HFFc6 (cell line): ENCODE results near the gene PPP1R3D. TPM values are rescaled to one million over a fixed set of nuclear protein-coding genes. Genes with fewer than 3 reads are reported as not detected.

ENCODE experiments used
- DNase-seq: peaks from one replicate; pipeline ENCODE4 v3.0.0-alpha.2; 2018
- H3K27ac Mint-ChIP-seq: 2 replicates; pipeline ENCODE4 v1.8.0; 2020; ENCODE audit warnings: mild to moderate bottlenecking, mixed read lengths
- H3K27me3 Mint-ChIP-seq: 2 replicates; pipeline ENCODE4 v1.8.0; 2021; ENCODE audit warnings: mild to moderate bottlenecking, moderate library complexity, mixed read lengths; ENCODE audit not compliant: insufficient read depth
- H3K36me3 Mint-ChIP-seq: 2 replicates; pipeline ENCODE4 v1.8.0; 2021; ENCODE audit warnings: low read depth, mixed read lengths
- H3K4me1 Mint-ChIP-seq: 2 replicates; pipeline ENCODE4 v1.8.0; 2020; ENCODE audit warnings: low read depth, mixed read lengths
- H3K4me3 Mint-ChIP-seq: 2 replicates; pipeline ENCODE4 v1.8.0; 2020; ENCODE audit warnings: mild to moderate bottlenecking, moderate library complexity, mixed read lengths
- H3K9me3 Mint-ChIP-seq: 2 replicates; pipeline ENCODE4 v1.8.0; 2020; ENCODE audit warnings: mild to moderate bottlenecking, mixed read lengths
- total RNA-seq, 6 experiments: library from RNA; stranded (reverse); fragmentation: NEBNext Ultra II Directional; extraction: Animal tissue kit (Norgen Biotek cat#: 25700); gene quantifications; 2 replicates in 1 of 6; 3 replicates in 5 of 6; pipeline ENCODE4 v1.2.3, GENCODE V29; 2021
- TF ChIP-seq, protein P1 (sequence below): fragments of 200-600 bp; sonication (generic); IDR thresholded peaks from 2 replicates; pipeline ENCODE4 v1.5.0; 2021; ENCODE audit warnings: antibody characterized with exemption, mild to moderate bottlenecking

PPP1R3D gene
- total RNA-seq, 6 experiments from 2014 or later: 5.6 to 6.8 (median 6.2) TPM

- peaks cover 19% of the 10 kb centered on the region for H3K4me1 Mint-ChIP-seq
- TF ChIP-seq, protein P1, sequence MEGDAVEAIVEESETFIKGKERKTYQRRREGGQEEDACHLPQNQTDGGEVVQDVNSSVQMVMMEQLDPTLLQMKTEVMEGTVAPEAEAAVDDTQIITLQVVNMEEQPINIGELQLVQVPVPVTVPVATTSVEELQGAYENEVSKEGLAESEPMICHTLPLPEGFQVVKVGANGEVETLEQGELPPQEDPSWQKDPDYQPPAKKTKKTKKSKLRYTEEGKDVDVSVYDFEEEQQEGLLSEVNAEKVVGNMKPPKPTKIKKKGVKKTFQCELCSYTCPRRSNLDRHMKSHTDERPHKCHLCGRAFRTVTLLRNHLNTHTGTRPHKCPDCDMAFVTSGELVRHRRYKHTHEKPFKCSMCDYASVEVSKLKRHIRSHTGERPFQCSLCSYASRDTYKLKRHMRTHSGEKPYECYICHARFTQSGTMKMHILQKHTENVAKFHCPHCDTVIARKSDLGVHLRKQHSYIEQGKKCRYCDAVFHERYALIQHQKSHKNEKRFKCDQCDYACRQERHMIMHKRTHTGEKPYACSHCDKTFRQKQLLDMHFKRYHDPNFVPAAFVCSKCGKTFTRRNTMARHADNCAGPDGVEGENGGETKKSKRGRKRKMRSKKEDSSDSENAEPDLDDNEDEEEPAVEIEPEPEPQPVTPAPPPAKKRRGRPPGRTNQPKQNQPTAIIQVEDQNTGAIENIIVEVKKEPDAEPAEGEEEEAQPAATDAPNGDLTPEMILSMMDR: no peak
- H3K9me3 Mint-ChIP-seq: no peaks in the 10 kb centered on the region
- no peak overlapping the region for H3K27ac Mint-ChIP-seq
- no peak for DNase-seq
- H3K36me3 Mint-ChIP-seq: no peaks in the 10 kb centered on the region
- no peak overlapping the region for H3K4me3 Mint-ChIP-seq
- H3K27me3 Mint-ChIP-seq: peaks cover 11% of the 10 kb centered on the region
Measured at GRCh38 chr20:59984541-59984940, 44.4 kb upstream of the PPP1R3D start.

DNA sequence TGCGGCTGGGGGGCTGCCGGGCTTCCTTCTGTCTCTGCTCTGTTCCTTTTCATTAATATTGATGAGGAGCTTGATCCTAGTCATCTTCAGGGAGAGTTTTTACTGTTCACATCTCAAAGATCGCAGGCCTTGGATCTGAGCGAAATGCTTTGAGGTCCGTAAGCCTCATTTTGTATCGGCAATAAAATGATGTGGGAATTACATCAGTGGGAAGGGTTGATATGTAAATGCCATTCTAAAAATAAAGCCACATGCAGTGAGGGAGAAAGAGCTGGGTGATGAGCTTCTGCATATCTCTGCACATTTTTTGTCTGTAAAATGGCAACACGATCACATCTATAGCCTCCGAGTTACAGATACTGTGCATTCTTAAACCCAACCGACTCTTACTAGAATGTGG, 43.0 kb upstream of the PPP1R3D start:
- H3K27me3 Mint-ChIP-seq: peaks cover 8% of the 10 kb centered on the region
- TF ChIP-seq, protein P1: no peak
- H3K36me3 Mint-ChIP-seq: no peaks in the 10 kb centered on the region
- H3K9me3 Mint-ChIP-seq: no peaks in the 10 kb centered on the region
- no peak for DNase-seq
- no peak overlapping the region for H3K27ac Mint-ChIP-seq
- H3K4me3 Mint-ChIP-seq: no peak overlapping the region
- H3K4me1 Mint-ChIP-seq: peaks cover 9% of the 10 kb centered on the region; the same call in 1 of the 2 replicates

- H3K4me1 Mint-ChIP-seq: no peaks in the 10 kb centered on the region
Measured at GRCh38 chr20:59977086-59977485, 37.0 kb upstream of the PPP1R3D start.

GRCh38 chr20:59976156-59976782, 36.2 kb upstream of the PPP1R3D start:
- H3K27ac Mint-ChIP-seq: no peak overlapping the region
- no peak overlapping the region for H3K4me3 Mint-ChIP-seq
- no peak for DNase-seq
- peaks cover 1% of the 10 kb centered on the region; the same call in 1 of the 2 replicates for H3K27me3 Mint-ChIP-seq
- H3K9me3 Mint-ChIP-seq: no peaks in the 10 kb centered on the region
- TF ChIP-seq, protein P1: no peak
- H3K36me3 Mint-ChIP-seq: no peaks in the 10 kb centered on the region
- no peaks in the 10 kb centered on the region for H3K4me1 Mint-ChIP-seq

More at GRCh38 chr20:59977086-59977485, 37.0 kb upstream of the PPP1R3D start:
- Mint-ChIP-seq H3K27me3 (peaks cover 1% of the 10 kb centered on the region; the same call in 1 of the 2 replicates), H3K9me3 (no peaks in the 10 kb centered on the region), H3K4me3 (no peak overlapping the region), H3K27ac (no peak overlapping the region), H3K36me3 (no peaks in the 10 kb centered on the region)
- TF ChIP-seq, protein P1: no peak
- DNase-seq: no peak

- H3K27ac Mint-ChIP-seq: no peak overlapping the region
Measured at GRCh38 chr20:59972037-59972801, 32.1 kb upstream of the PPP1R3D start.

More at GRCh38 chr20:59972037-59972801, 32.1 kb upstream of the PPP1R3D start:
- Mint-ChIP-seq H3K36me3 (no peaks in the 10 kb centered on the region), H3K27me3 (0 out of 2 replicates have a peak, but pooled peaks cover 1% of the 10 kb centered on the region), H3K9me3 (no peaks in the 10 kb centered on the region), H3K4me1 (no peaks in the 10 kb centered on the region), H3K4me3 (no peak overlapping the region)
- no peak for DNase-seq
- TF ChIP-seq, protein P1: no peak
